GM12892 (cell line): ENCODE measurements around the gene TBX15.

Source experiments
- POLR2A ChIP-seq: IDR thresholded peaks from 2 replicates; pipeline ENCODE4 v1.6.1; 2011; ENCODE audit warnings: low read depth, low read length, control low read depth
- TAF1 ChIP-seq: IDR thresholded peaks from 2 replicates; pipeline ENCODE4 v1.6.1; 2011; ENCODE audit warnings: low read depth, mild to moderate bottlenecking, control low read depth, low read length, borderline replicate concordance

DNA sequence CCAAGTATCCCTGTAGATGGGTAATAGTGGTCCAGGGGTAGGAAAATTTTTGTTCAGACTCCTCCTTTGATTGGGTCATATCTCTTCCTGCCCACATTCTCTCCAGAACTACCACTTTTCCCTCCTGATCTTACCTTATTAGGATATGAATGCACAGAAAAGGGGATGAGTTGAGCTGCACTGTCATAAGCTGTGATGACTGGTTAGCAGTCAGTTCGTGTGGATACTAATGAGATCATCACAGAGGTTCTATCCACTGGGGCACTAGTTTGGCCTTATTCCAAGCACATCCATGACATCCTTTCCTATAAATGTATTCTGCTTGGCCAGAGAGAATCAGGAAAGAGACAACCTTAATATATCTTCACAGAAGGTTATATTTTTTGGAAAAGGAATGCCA is 22.1 kb upstream of the TBX15 start:
- no peak for TF ChIP-seq POLR2A
- no peak for TF ChIP-seq TAF1
